NCI-H524 treated with DMSO at 0.1 percent for 48 hours (cell line): ENCODE results near the gene OR8J1.
"Not testable (repeated sequence)": the region's sequence is repeated elsewhere in the genome, so short reads cannot be mapped to it uniquely, and the experiment has no call there.

Experiments used
- DNase-seq: peaks from one replicate; lab custom pipeline; 2025; lab: John Stamatoyannopoulos, UW

OR8J1 gene, protein sequence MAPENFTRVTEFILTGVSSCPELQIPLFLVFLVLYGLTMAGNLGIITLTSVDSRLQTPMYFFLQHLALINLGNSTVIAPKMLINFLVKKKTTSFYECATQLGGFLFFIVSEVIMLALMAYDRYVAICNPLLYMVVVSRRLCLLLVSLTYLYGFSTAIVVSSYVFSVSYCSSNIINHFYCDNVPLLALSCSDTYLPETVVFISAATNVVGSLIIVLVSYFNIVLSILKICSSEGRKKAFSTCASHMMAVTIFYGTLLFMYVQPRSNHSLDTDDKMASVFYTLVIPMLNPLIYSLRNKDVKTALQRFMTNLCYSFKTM

GRCh38 chr11:56353991-56354390 is at the start of gene OR8J1:
TSS of gene OR8J1 (plus strand) at chr11:56354291. CDS start at chr11:56360247, 5,956 bp downstream.
- no peak for DNase-seq

DNA sequence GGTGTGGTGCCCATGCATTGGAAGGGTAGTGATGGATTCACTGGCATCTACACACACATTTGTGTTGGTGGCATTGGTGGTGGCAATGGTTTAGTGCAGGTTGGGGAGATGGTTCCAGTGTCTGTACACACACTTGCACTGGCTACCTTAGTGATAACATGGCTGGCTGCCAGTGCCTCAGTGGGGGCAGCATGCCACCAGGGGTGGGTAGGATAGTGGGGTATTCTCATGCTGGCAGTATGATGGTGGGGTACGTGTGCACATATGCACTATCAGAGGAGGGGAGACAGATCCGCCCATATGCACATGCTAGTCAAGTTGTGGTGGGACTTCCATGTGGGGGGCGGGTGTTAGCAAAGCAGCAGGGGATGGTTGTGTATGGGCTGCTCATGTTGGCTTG is 46.3 kb upstream of the OR8J1 start:
- no peak for DNase-seq

DNA sequence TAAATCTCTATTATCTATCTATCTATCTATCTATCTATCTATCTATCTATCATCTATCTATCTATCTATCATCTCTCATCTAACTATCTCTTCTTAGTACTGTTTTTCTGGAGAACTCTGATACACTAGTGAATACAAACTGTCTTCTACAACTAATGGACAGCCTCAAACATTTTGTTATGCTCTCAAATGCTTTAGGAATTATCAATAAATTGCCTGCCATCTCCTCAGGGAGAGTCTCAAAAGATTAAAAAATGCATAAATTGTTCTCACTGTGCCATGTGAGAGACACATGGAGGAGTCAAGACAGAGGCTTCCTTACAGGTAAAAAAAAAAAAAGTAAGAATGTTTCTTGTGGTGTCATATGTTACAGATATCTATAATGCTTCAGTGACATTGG is 39.2 kb upstream of the OR8J1 start, which contains the start of gene OR8K3:
TSS of gene OR8K3 (plus strand) at position 301 of the 400 bp plus-strand sequence. CDS start 3,163 bp downstream, outside the sequence.
- no peak for DNase-seq

DNA sequence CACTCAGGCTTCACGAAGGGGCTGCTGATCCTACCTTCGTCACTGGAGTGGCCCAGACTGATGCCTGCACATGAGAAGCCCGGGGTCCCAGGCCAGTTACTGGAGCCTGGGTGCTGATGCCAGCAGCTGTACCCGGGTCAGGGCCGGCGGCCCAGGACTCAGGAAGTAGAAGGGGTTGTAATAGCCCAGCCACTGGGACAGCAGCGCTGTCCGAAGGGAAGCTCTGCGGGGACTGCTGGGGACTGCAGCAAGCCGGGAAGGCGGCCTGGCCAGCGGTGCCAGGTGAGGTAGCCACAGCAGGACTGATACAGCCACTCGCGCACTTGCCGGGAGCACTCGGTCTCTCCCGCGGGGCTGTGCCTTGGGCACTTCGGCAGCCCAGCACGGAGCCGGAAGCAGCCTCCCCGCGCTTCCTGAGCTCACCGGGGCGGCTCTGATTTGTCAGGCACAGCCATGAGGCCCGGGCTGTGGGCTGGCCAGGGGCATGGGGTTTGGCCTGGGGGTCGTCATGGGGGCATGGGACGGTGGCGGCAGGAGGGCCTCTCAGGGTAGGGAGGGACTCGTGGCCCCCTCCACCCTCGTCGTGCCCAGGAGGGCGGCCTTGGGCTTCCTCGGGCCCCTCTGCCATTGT is 22.1 kb upstream of the OR8J1 start:
- no peak for DNase-seq

DNA sequence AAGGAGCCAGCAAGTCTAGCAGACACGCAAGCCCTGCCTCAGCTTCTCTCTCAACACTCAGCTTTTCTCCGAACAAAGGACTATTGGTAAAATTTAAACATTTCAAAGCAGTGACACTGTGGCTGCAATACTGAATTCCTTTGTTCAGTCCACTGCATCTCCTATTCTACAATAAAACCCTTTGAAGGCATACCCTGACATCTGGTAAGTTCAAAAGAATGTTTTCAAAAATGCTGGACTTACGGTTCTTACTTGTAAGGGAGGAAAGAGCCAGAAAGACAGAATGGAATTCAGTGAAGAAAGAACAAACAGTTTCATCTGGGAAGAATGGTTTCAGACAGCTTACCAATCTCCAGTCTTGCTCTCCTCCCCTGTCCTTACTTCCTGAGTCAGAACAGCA is 20.9 kb upstream of the OR8J1 start:
- no peak for DNase-seq

- DNase-seq, result no peak
Measured at GRCh38 chr11:56340289-56340688, 13.8 kb upstream of the OR8J1 start.

- no peak for DNase-seq
Measured at GRCh38 chr11:56345739-56346138, 8.4 kb upstream of the OR8J1 start, which contains the start of gene OR8K1. TSS of gene OR8K1 (plus strand) at chr11:56346039. CDS start at chr11:56346039, 0 bp downstream.

- no peak for DNase-seq
Measured at GRCh38 chr11:56375324-56375723, 21.2 kb downstream of the OR8J1 start, which contains the start of gene OR8U1. TSS of gene OR8U1 (plus strand) at chr11:56375624. CDS start at chr11:56375624, 0 bp downstream.

DNA sequence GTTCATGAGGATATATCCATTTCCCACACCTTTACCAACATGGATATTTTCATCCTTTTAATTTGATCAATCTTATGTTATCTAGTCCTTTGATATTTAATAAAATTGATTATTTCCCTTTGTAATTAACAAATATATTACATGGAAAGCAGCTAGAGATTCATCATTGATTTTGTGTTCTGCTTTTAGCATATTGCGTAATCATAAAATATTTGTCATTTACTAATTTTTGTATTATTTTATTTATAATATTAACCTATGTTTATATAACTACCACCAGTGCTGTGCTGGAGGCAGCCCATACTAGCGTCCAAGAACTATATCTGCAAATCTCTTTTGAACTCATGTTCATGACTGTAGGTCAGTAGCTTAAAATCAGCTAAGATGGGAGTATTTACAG is 26.0 kb downstream of the OR8J1 start:
- DNase-seq, result no peak

DNA sequence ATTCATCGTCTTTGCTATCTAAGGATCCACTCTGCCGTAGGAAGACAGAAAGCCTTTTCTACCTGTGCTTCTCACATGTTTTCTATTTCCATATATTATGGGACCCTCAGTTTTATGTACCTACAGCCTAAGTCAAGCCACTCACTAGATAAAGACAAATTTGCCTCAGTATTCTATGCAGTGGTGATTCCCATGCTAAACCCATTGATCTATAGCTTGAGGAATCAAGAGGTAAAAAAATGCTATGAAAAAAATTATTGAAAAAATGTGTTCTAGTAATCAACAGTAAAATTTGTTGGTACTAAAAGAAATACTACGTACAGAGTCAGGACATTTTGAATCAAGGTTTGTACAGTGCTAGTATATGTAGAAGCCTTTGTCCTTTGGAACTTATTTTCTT is 40.3 kb downstream of the OR8J1 start:
- DNase-seq, result no peak

DNA sequence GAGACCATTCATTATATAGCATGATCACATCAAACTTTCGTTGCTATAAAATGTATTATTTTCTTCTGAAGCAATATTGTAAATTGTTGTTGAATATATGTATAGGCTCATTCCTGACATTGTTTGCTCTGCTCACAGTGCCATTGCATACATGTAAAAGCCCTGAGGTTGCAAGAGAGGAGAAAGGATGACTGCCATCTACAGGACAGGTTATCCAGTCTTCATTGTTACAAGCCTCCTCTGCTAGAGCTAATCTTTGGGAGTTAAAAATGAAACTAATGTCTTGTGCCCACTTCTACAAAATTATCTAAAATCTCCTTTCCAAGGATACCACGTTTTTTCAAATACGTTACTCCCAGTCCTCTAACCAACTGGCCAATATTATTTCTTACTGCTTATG is 42.0 kb downstream of the OR8J1 start:
- DNase-seq, result no peak

DNA sequence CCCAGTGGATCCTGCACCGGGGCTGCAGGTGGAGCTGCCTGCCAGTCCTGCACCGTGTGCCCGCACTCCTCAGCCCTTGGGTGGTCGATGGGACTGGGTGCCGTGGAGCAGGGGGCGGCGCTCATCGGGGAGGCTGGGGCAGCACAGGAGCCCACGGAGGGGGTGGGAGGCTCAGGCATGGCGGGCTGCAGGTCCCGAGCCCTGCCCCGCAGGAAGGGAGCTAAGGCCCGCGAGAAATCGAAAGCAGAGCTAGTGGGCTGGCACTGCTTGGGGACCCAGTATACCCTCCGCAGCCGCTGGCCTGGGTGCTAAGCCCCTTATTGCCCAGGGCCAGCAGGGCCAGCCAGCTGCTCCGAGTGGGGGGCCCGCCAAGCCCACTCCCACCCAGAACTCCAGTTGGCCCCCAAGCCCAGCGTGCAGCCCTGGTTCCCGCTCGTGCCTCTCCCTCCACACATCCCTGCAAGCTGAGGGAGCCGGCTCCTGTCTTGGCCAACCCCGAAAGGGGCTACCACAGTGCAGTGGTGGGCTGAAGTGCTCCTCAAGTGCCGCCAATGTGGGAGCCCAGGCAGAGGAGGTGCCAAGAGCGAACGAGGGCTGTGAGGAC is 47.9 kb downstream of the OR8J1 start:
- not testable (repeated sequence) for DNase-seq

- DNase-seq, result no peak
Measured at GRCh38 chr11:56404393-56404792, 50.3 kb downstream of the OR8J1 start.

GRCh38 chr11:56410801-56411200 is 56.7 kb downstream of the OR8J1 start:
- no peak for DNase-seq
